ENCODE measurements around the gene CSNK2B. TPM values are rescaled to one million over a fixed set of nuclear protein-coding genes. Genes with fewer than 3 reads are reported as not detected.

Gene CSNK2B
- total RNA-seq, 4 donors from 2014 or later: 130 to 202 (median 184) TPM

DNA sequence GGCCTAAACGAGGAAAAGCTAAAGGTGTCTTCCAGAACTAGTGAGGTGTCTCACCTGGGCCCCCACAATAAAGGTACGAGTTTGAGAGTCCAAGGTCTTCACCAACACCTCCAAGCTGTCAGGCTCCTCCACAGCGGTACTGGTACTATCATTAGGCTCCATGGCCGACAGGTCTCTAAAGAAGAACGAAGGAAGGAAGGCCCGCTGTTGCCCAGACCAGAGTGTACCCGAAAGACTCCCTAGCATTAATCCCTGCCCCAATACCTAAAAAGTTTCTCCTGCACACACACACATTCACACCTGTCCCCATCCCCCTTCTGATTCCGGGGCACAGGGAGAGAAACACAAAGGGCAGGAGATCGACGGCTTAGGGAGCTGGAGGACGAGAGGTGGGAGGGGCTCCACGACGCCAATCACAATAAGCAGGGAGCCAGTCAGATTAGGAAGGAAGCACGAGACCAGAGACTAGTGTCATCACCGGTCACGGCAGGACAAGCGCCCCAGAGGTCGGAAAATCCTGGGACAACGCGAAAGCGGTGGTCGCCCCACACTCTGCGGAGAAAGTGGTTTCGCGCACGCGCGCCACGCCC, 14.2 kb upstream of the CSNK2B start:
- DNase-seq (ENCODE audit: low spot score): no peak
- TF ChIP-seq, protein P1, sequence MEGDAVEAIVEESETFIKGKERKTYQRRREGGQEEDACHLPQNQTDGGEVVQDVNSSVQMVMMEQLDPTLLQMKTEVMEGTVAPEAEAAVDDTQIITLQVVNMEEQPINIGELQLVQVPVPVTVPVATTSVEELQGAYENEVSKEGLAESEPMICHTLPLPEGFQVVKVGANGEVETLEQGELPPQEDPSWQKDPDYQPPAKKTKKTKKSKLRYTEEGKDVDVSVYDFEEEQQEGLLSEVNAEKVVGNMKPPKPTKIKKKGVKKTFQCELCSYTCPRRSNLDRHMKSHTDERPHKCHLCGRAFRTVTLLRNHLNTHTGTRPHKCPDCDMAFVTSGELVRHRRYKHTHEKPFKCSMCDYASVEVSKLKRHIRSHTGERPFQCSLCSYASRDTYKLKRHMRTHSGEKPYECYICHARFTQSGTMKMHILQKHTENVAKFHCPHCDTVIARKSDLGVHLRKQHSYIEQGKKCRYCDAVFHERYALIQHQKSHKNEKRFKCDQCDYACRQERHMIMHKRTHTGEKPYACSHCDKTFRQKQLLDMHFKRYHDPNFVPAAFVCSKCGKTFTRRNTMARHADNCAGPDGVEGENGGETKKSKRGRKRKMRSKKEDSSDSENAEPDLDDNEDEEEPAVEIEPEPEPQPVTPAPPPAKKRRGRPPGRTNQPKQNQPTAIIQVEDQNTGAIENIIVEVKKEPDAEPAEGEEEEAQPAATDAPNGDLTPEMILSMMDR (IDR thresholded peaks at IDR 0.05): no peak
- peak; percentile 58 for ATAC-seq (ENCODE audit: low FRiP score)

DNA sequence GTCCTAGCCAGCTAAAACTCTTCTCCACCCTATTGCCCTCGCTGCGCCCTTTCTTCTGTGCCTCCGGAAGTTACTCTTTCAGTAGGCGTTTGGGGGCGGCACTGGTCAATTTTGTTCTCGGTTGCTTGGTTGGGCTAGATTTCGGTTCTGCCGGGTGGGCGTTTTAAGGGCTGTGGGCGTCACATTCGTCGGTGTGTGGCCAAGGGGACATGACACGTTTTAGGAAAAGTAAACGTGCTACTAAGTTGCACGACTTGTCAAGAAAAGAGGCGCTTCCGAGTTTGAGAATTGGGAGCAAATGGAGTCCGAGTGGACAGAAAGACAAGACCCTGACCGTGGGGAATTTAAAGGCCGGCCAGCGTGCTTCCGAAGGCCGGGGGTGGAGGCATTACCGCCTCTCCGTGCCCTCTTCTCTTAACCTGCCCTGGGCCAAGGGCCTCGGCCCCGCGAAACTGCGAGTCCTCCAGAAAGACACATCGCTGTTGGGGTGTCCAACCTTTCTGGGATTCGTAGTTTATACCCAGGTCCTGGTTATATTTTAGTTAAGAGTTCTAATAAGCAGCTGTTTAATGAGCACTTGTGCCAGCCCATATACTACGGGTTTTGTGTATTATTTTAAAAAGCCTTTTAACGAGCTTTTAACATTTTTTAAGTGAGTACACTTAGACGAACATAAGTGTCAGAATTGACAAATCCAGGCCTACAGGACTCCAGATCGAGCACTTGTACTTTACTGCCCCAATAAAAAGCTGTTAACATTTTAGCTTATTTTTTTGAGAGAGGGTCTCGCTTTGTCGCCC, 12.8 kb upstream of the CSNK2B start:
- DNase-seq (ENCODE audit: low spot score) (peak; percentile 74), ATAC-seq (ENCODE audit: low FRiP score) (peak; percentile 73)
- TF ChIP-seq, protein P1 (IDR thresholded peaks at IDR 0.05): no peak

DNA sequence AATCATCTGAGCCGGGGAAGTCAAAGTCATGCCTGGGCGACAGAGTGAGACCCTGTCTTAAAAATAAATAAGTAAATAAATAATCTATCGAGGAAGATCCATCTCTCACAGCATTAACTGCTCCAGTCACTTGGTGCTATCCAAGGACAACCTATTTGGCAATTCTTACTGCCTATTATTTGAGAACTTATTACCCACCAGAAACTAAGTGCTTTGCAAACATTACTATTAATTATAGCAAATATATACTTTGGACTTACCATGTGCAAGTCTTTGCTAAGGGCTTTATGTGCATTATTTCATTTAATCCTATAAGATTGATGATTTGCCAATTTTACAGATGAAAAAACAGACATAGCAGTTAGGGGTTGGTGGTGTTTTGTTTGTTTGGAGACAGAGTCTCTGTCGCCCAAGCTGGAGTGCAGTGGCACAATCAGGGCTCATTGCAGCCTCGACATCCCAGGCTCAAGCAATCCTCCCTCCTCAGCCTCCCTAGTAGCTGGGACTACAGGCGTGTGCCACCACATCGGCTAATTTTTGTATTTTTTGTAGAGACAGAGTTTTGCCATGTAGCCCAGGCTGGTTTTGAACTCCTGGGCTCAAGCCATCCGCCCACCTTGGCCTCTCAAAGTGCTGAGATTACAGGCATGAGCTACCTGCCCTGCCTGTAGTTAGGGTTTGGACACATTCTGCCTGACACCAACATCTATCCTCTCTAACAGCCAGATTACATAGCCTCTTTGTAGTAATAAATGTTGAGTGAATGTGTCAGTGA, 11.1 kb upstream of the CSNK2B start:
- no peak for ATAC-seq (ENCODE audit: low FRiP score)
- TF ChIP-seq, protein P1 (IDR thresholded peaks at IDR 0.05): no peak

DNA sequence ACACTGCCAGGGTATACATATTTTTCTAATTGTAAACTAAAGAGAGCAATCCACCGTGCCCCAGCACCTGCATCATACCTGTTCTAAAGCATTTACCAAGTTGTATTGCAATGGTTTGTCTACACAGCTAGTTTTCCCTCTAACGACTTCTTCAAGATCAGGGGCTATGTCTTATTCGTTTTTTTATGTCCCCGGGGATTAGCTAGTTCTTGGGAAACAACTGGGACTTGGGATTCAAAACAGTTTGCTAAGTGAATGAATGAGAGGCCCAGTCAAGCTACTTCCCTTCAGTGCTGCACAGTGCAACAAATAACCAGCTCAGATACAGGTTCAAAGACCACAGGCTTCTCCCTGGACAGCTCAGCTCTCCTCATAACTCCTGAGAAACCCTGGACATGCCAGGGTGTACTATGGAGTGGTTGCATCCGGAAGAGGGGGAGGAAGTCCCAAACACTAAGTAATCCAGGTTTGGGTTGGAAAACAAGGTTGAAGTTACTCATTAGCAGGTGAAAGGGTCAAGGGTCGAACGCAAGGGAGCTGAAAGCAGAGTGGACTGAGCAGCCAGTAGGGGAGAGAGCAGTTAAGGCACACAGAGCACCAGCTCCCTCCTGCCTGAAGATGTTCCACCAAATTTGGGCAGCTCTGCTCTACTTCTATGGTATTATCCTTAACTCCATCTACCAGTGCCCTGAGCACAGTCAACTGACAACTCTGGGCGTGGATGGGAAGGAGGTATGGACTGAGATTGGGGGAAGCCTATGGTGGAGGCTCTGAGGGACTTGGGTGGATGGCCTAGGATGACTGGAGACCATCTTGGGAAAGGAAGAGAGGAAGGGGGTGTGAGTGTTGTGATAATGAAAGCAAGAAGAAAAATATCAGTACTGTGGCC, 10.3 kb upstream of the CSNK2B start, which contains the start of gene APOM:
Gene APOM, plus strand, starts transcription at position 546 of the 889 bp plus-strand sequence. Its CDS starts 73 bp downstream, at position 619.
- no peak for ATAC-seq (ENCODE audit: low FRiP score)
- TF ChIP-seq, protein P1 (IDR thresholded peaks at IDR 0.05): no peak
- DNase-seq (ENCODE audit: low spot score): no peak

More for the DNA sequence above, 11.1 kb upstream of the CSNK2B start:
- DNase-seq (ENCODE audit: low spot score): no peak

DNA sequence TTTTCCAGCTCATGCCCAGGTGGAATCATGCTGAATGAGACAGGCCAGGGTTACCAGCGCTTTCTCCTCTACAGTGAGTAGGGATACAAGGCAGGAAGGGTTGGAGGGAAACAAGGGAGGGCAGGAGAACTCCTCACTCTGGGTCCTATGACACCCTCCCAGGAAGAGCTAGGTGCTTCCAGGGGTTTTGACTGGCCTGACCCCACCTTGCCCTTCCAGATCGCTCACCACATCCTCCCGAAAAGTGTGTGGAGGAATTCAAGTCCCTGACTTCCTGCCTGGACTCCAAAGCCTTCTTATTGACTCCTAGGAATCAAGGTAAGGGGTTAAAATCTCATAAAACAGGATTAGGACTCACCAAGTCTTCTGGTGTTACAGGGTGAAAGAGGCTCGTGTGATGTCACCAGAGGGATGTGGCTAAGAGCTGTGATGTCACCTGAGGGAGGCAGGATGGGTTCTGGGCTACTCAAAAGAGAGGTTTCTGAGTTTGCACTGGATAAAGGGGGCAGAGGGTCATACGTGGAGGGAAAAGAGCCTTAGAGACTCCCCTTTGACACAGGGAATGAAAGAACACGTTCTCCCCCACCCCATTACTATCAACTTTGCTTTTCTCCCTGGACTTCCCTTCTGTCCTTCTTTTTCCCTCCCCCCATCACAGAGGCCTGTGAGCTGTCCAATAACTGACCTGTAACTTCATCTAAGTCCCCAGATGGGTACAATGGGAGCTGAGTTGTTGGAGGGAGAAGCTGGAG, 8.3 kb upstream of the CSNK2B start:
- DNase-seq (ENCODE audit: low spot score) (no peak), ATAC-seq (ENCODE audit: low FRiP score) (no peak)
- TF ChIP-seq, protein P1 (IDR thresholded peaks at IDR 0.05): no peak

Data from omental fat pad (tissue), 4 donors.